Measurements from ENCODE around the gene SLC35F5. TPM values are rescaled to one million over a fixed set of nuclear protein-coding genes. Genes with fewer than 3 reads are reported as not detected.
A peak's percentile ranks its signal among the peaks of the same experiment; 100 is the strongest.

SLC35F5 gene
- total and polyA plus RNA-seq, 10 of the 15 experiments (the other 5 are each of a cell fraction or from before 2014, with no cell fraction given): 1.8 to 31.3 (median 16.5) TPM

DNA sequence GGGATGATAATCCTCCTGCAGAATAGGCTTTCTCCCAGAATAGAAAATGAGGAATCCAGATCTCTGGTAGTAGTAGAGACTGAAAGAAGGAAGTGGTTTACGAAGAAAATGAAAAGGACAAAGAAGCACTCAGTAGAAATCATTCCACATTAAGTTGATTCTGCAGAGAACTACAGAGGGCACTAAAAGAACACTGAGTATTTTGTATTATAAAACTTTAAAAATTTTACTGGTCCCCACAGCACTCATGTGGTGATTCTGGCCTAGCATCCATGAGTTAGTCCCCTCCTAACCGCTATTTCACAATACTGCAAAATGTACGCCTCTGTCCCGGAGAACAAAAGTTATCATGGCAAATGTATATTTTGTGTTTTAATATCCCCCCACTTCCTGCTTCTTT, 42.9 kb upstream of the SLC35F5 start:
- no peaks in the 10 kb centered on the region for H3K79me2 ChIP-seq (ENCODE audit: control insufficient read depth, insufficient read depth, low read length)
- SMC1A ChIA-PET (ENCODE audit: uncharacterized antibody, unreplicated experiment): no interaction called here
- CTCF ChIA-PET: no interaction called here
- RAD21 ChIA-PET (ENCODE audit: unreplicated experiment): no interaction called here
- H4K20me1 ChIP-seq (ENCODE audit: control insufficient read depth, insufficient read depth): no peaks in the 10 kb centered on the region
- H3K36me3 ChIP-seq (ENCODE audit: control insufficient read depth in 2 of 2, insufficient read depth in 2 of 2, low read length in 1 of 2): no peaks in the 10 kb centered on the region
- H3K27ac ChIP-seq (ENCODE audit: control insufficient read depth, insufficient read depth): no peak overlapping the region
- H3K4me3 ChIP-seq: no peak overlapping the region
- H3K27me3 ChIP-seq (replicated peaks in 1 of 2; ENCODE audit: control insufficient read depth in 2 of 2, insufficient read depth in 2 of 2, low read length in 1 of 2): no peaks in the 10 kb centered on the region
- DNase-seq (ENCODE audit: low read depth, low spot score): no peak
- BruUV-seq (replicated peaks): no TSS peak
- ATAC-seq: no peak; the same call in 2 of the 3 replicates
- no peak overlapping the region for H3K4me2 ChIP-seq (ENCODE audit: control insufficient read depth, insufficient read depth)
- POLR2A ChIA-PET: no interaction called here
- no peak overlapping the region for H3K9ac ChIP-seq (ENCODE audit: control insufficient read depth, insufficient read depth, low read length)
- in situ Hi-C loops (cut with MboI) (no loop called here), intact Hi-C loops (cut with micrococcal nuclease; ENCODE audit: unreplicated experiment) (no loop called here)
- H2AFZ ChIP-seq (ENCODE audit: control insufficient read depth, low read depth, low read length): no peak overlapping the region
- TF ChIP-seq SPI1 (IDR thresholded peaks at IDR 0.05; ENCODE audit: borderline replicate concordance, insufficient read depth, low read depth, low read length) (peak; percentile 22; the same call in 1 of the 2 replicates), MEF2B (IDR thresholded peaks at IDR 0.05; ENCODE audit: partially characterized antibody, poor library complexity, severe bottlenecking) (no peak), KDM1A (IDR thresholded peaks at IDR 0.05; ENCODE audit: borderline replicate concordance) (no peak)
- TF ChIP-seq, protein P1, sequence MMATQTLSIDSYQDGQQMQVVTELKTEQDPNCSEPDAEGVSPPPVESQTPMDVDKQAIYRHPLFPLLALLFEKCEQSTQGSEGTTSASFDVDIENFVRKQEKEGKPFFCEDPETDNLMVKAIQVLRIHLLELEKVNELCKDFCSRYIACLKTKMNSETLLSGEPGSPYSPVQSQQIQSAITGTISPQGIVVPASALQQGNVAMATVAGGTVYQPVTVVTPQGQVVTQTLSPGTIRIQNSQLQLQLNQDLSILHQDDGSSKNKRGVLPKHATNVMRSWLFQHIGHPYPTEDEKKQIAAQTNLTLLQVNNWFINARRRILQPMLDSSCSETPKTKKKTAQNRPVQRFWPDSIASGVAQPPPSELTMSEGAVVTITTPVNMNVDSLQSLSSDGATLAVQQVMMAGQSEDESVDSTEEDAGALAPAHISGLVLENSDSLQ (IDR thresholded peaks at IDR 0.05): no peak
- TF ChIP-seq, protein P2, sequence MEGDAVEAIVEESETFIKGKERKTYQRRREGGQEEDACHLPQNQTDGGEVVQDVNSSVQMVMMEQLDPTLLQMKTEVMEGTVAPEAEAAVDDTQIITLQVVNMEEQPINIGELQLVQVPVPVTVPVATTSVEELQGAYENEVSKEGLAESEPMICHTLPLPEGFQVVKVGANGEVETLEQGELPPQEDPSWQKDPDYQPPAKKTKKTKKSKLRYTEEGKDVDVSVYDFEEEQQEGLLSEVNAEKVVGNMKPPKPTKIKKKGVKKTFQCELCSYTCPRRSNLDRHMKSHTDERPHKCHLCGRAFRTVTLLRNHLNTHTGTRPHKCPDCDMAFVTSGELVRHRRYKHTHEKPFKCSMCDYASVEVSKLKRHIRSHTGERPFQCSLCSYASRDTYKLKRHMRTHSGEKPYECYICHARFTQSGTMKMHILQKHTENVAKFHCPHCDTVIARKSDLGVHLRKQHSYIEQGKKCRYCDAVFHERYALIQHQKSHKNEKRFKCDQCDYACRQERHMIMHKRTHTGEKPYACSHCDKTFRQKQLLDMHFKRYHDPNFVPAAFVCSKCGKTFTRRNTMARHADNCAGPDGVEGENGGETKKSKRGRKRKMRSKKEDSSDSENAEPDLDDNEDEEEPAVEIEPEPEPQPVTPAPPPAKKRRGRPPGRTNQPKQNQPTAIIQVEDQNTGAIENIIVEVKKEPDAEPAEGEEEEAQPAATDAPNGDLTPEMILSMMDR (IDR thresholded peaks at IDR 0.05 in 2 of 3, conservative IDR thresholded peaks at IDR 0.05 in 1 of 3; ENCODE audit: control insufficient read depth in 2 of 3, extremely low read depth in 1 of 3, insufficient read depth in 1 of 3, low read depth in 3 of 3, low read length in 3 of 3): peak in 1 of 3 experiments; percentile 19; a peak in 1 of 6 replicates
- no peaks in the 10 kb centered on the region for H3K4me1 ChIP-seq (ENCODE audit: control insufficient read depth, insufficient read depth, low read length)
- whole genome bisulfite sequencing (ENCODE audit: insufficient coverage, insufficient replicate concordance, low lambda C conversion rate, missing lambda C conversion rate): 84% methylated on average over 4 of the region's 4 CpGs
- no peaks in the 10 kb centered on the region for H3K9me3 ChIP-seq (replicated peaks; ENCODE audit: control insufficient read depth, insufficient read depth, low read length)
- no peak for FAIRE-seq

Data from GM12878 (cell line).